Loucy (cell line): ENCODE measurements around the gene SCN4A.

Experiments
- H2AFZ ChIP-seq: fragments of 200-600 bp; sonication (generic); 2 replicates; pipeline ENCODE4 v1.6.0; 2016; ENCODE audit warnings: antibody characterized with exemption, mild to moderate bottlenecking, low read length, moderate library complexity
- H3F3A ChIP-seq: fragments of 200-600 bp; 2 replicates; pipeline ENCODE4 v1.6.0; 2016; ENCODE audit warnings: antibody characterized with exemption, low read depth, mild to moderate bottlenecking
- H3K27me3 ChIP-seq: fragments of 200-600 bp; sonication (generic); 2 replicates; pipeline ENCODE4 v1.6.1; 2014; ENCODE audit warnings: low read length, mild to moderate bottlenecking; ENCODE audit not compliant: insufficient read depth, poor library complexity, severe bottlenecking
- H3K36me3 ChIP-seq: fragments of 200-600 bp; sonication (generic); 2 replicates; pipeline ENCODE4 v1.6.1; 2016; ENCODE audit warnings: low read length; ENCODE audit not compliant: insufficient read depth
- H3K4me1 ChIP-seq: fragments of 200-600 bp; sonication (generic); 2 replicates; pipeline ENCODE4 v1.5.1; 2014; ENCODE audit warnings: low read length, mild to moderate bottlenecking; ENCODE audit not compliant: insufficient read depth, poor library complexity, severe bottlenecking
- H3K4me2 ChIP-seq: fragments of 200-600 bp; sonication (generic); 2 replicates; pipeline ENCODE4 v1.6.0; 2014; ENCODE audit warnings: antibody characterized with exemption, low read length, low read depth, mild to moderate bottlenecking; ENCODE audit not compliant: poor library complexity, severe bottlenecking
- H3K4me3 ChIP-seq: fragments of 200-600 bp; sonication (generic); 2 replicates; pipeline ENCODE4 v1.5.1; 2014; ENCODE audit warnings: low read length, mild to moderate bottlenecking, mixed read lengths; ENCODE audit not compliant: poor library complexity, severe bottlenecking
- H3K79me2 ChIP-seq: fragments of 200-600 bp; sonication (generic); 2 replicates; pipeline ENCODE4 v1.6.1; 2014; ENCODE audit warnings: low read length; ENCODE audit not compliant: insufficient read depth
- H3K9ac ChIP-seq: fragments of 200-600 bp; sonication (generic); 2 replicates; pipeline ENCODE4 v1.6.0; 2014; ENCODE audit warnings: mild to moderate bottlenecking, low read depth, low read length, moderate library complexity; ENCODE audit not compliant: poor library complexity, severe bottlenecking
- H3K9me2 ChIP-seq: fragments of 200-600 bp; sonication (generic); replicated peaks from 2 replicates; pipeline ENCODE4 v1.6.1; 2016; ENCODE audit warnings: low read depth, low read length, mixed read lengths
- H3K9me3 ChIP-seq: fragments of 200-600 bp; sonication (generic); 2 replicates; pipeline ENCODE4 v1.6.1; 2014; ENCODE audit warnings: mild to moderate bottlenecking, antibody characterized with exemption, low read length, low read depth; ENCODE audit not compliant: insufficient read depth
- H4K20me1 ChIP-seq: fragments of 200-600 bp; sonication (generic); 2 replicates; pipeline ENCODE4 v1.6.0; 2014; ENCODE audit warnings: antibody characterized with exemption, low read length, mild to moderate bottlenecking; ENCODE audit not compliant: insufficient read depth, poor library complexity, severe bottlenecking
- CTCF ChIP-seq: fragments of 200-600 bp; sonication (generic); conservative IDR thresholded peaks from 2 replicates; pipeline ENCODE4 v1.5.1; 2014; ENCODE audit warnings: mild to moderate bottlenecking, antibody characterized with exemption, low read length
- EZH2phosphoT487 ChIP-seq: fragments of 200-600 bp; IDR thresholded peaks from 2 replicates; pipeline ENCODE4 v1.6.1; 2018; ENCODE audit warnings: antibody characterized with exemption, mild to moderate bottlenecking, moderate library complexity, borderline replicate concordance

Gene SCN4A

GRCh38 chr17:63988127-63988478 lies 15.4 kb upstream of the SCN4A start:
- H2AFZ ChIP-seq: no peak overlapping the region
- TF ChIP-seq EZH2phosphoT487 (no peak), CTCF (no peak)
- no peaks in the 10 kb centered on the region for H3F3A ChIP-seq
- H3K9me3 ChIP-seq: no peaks in the 10 kb centered on the region
- peaks cover 54% of the 10 kb centered on the region for H3K4me1 ChIP-seq
- H3K4me3 ChIP-seq: no peak overlapping the region
- no peaks in the 10 kb centered on the region for H3K9me2 ChIP-seq
- no peaks in the 10 kb centered on the region for H4K20me1 ChIP-seq
- no peak overlapping the region for H3K9ac ChIP-seq
- H3K4me2 ChIP-seq: no peak overlapping the region
- H3K36me3 ChIP-seq: no peaks in the 10 kb centered on the region
- H3K79me2 ChIP-seq: no peaks in the 10 kb centered on the region
- H3K27me3 ChIP-seq: no peaks in the 10 kb centered on the region

- Histone ChIP-seq H3K9me3 (no peaks in the 10 kb centered on the region), H3F3A (no peaks in the 10 kb centered on the region), H3K9me2 (no peaks in the 10 kb centered on the region), H2AFZ (no peak overlapping the region), H3K9ac (peak overlapping the region; percentile 60), H3K36me3 (no peaks in the 10 kb centered on the region), H3K4me3 (no peak overlapping the region), H3K4me2 (peak overlapping the region; percentile 9), H3K4me1 (peaks cover 55% of the 10 kb centered on the region), H4K20me1 (no peaks in the 10 kb centered on the region), H3K27me3 (no peaks in the 10 kb centered on the region), H3K79me2 (no peaks in the 10 kb centered on the region)
- TF ChIP-seq CTCF: no peak
- TF ChIP-seq EZH2phosphoT487: no peak
These were observed 14.8 kb upstream of the SCN4A start for GRCh38 chr17:63987221-63988126.

GRCh38 chr17:63986821-63987220 lies 14.1 kb upstream of the SCN4A start:
- no peaks in the 10 kb centered on the region for H3K79me2 ChIP-seq
- no peaks in the 10 kb centered on the region for H3K9me2 ChIP-seq
- no peak overlapping the region for H3K4me3 ChIP-seq
- H3K4me2 ChIP-seq: peak overlapping the region; percentile 9
- H3K9me3 ChIP-seq: peaks cover 5% of the 10 kb centered on the region; the same call in 1 of the 2 replicates
- H3K9ac ChIP-seq: peak overlapping the region; percentile 60
- peaks cover 55% of the 10 kb centered on the region for H3K4me1 ChIP-seq
- H3K36me3 ChIP-seq: no peaks in the 10 kb centered on the region
- H3F3A ChIP-seq: no peaks in the 10 kb centered on the region
- no peak overlapping the region for H2AFZ ChIP-seq
- no peaks in the 10 kb centered on the region for H3K27me3 ChIP-seq
- TF ChIP-seq CTCF (no peak), EZH2phosphoT487 (no peak)
- H4K20me1 ChIP-seq: no peaks in the 10 kb centered on the region
